ELF-1 (cell line): ENCODE results near the gene PROZ.
"Not testable (repeated sequence)": the region's sequence is repeated elsewhere in the genome, so short reads cannot be mapped to it uniquely, and the experiment has no call there.

Experiments used
- DNase-seq: peaks from one replicate; pipeline ENCODE4 v3.0.0-alpha.2; 2016; ENCODE audit warnings: low read depth, low spot score

Gene PROZ

GRCh38 chr13:113157206-113157928, 1.1 kb upstream of the PROZ start:
- no peak for DNase-seq

DNA sequence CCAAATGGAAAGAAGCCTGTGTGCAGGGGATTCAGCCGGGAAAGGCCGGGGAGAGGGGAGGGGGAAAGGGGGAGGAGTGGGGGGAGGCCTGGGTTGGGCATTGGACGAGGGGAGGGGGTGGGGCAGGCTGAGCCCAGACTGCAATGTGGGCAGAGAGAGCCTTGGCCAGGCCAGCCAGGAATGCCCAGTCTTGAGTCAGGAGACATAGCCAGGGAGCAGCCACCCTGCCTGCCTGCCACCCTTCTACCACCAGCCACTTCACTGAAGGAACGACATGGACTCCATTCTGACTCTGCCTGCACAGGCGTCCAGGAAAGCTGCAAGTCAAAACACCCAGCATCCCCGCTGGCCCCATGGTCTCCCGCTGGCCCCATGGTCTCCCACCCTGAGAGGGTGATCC, 498 bp downstream of the PROZ start:
- no peak for DNase-seq

- DNase-seq = no peak
Measured at GRCh38 chr13:113159701-113160100, 1.3 kb downstream of the PROZ start.

- DNase-seq = no peak
Measured at GRCh38 chr13:113160983-113161382, 2.5 kb downstream of the PROZ start.

- no peak for DNase-seq
Measured at GRCh38 chr13:113161433-113161832, 3.0 kb downstream of the PROZ start.

GRCh38 chr13:113161975-113162374, 3.5 kb downstream of the PROZ start:
- not testable (repeated sequence) for DNase-seq

GRCh38 chr13:113162783-113163685, 4.6 kb downstream of the PROZ start:
- no peak for DNase-seq

DNA sequence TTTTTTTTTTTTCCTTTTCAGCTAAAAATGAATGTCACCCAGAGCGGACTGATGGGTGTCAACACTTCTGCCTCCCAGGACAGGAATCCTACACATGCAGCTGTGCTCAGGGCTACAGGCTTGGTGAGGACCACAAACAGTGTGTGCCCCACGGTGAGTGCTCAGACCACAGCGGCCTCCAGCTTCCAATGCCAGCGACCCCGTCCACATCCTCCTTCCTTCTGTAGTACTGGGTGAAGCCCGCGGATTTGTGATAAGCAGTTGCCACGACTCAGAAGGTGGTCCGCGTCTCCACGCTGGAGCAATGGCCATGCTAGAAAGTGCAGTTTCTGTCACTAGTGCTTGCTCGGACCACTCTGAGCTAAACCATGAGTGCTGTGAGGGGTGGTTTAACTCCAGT, 6.0 kb downstream of the PROZ start:
- DNase-seq = no peak

DNA sequence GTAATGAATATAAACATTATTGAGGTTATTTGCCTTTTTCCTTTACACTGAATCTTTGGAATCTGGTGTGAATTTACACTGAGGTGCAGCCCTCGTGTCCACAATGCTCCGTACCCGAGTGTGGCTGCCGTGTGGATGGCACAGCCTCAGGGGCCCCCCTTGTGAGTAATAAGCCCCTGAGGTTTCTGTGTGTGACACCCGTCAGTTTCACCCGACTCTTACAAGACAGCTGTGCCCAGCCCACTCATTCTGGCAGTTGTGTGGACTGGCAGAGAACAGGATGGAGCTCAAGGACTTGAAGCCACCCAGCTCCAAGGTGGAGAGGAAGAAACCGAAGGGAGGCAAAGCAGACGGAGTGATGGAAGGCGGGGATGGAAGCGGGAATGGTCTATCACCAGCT, 7.8 kb downstream of the PROZ start:
- DNase-seq = no peak

DNA sequence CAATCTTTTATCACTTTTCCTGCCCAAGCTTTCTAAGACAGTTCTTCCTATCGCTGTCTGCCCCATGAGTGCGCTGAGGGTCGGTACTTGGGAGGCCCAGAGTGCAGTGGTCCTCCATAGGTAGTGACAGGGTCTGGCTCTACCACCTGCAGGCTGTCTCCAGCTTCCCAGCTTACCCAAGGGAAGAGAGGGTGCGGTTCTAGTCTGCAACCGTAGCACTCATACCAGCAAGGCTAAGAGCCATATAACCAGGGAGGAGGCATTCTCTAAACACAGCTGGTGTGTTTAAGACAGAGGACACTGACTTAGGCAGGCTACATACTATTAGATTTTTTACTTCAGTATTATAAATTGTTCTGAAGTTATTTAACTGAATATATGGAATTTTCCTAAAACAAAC, 8.2 kb downstream of the PROZ start:
- DNase-seq = no peak

DNA sequence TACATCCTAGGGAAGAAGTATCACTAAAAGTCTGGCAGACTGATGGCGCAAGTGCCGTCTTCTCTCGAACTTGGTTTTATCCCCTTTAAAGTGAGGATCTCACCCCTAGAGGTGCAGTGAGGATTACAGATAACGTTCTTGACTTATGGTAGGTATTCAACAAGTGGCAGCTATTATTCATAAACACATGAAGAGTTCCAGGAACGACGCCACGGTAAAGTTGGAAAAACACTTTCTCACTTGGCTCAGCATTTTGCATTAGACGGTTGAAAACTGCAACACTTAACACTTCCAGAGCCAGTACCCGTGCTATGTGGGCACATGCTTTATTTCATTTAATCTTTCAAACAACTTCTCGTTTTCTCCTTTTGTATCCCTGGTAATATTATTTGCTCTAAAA, 8.7 kb downstream of the PROZ start:
- DNase-seq = no peak

- no peak for DNase-seq
Measured at GRCh38 chr13:113167575-113167974, 9.1 kb downstream of the PROZ start.

DNA sequence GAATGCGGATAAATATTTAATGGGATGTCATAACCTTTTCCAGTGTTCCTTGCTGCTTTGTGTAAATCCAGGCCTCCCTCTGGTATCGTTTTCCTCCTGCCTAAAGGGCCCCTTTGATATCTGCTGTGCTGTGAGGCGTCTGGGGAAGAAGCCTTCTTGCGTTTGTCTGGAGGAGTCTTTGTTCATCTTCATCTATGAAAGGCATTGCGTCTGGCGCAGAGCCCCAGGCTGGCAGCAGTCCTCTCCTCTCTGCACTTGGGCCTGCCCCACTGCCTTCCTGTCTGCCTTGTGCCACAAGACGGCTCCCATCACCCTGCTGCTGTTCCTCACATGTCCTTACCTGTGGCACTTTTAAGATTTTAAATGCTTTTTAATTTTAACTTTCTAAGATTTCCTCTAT, 9.8 kb downstream of the PROZ start:
- DNase-seq = no peak

- no peak for DNase-seq
Measured at GRCh38 chr13:113169277-113170272, 11.1 kb downstream of the PROZ start.

DNA sequence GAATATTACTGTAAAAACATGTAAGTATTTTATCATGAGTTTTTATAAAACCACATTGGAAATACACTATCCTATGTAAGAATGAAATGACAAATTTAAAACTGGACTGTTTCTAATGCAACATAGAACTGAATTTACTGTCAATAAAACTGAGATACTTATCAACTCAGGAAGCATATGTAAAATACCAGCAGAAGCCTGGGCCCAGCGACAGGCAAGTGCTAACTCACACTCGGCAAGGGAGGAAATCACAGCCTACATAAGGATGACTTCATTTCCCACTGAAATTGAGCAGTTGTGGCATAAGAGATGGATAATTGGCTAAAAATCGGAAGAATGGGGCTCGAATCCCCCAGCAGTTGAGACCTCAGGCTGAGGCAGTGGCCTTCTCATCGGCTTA, 12.1 kb downstream of the PROZ start:
- no peak for DNase-seq

GRCh38 chr13:113171250-113172125, 13.0 kb downstream of the PROZ start:
- DNase-seq = no peak

DNA sequence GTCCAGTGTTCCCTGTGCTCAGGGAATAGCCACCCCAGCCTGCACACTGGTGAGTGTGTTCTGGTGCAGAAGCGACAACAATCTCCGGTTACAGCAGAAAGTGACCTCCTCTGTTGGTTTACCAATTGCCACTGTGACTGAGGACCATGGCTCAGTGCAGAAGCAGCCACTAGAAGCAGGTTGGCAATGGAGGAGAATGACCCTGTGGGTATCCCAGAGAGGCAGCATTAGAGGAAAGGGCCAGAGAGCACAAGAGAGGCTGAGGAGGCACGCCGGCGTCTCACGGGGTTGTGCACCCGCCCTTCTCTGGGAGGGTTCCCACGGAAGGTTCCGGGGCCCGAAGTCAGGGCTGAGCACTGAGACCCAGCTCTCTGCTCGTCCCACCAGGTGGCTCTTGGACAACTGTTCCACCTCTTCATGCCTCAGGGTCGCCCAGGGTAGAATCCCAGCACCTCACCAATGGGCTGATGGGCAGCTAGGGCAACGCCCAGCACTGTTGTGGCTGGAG, 14.0 kb downstream of the PROZ start:
- DNase-seq = no peak

DNA sequence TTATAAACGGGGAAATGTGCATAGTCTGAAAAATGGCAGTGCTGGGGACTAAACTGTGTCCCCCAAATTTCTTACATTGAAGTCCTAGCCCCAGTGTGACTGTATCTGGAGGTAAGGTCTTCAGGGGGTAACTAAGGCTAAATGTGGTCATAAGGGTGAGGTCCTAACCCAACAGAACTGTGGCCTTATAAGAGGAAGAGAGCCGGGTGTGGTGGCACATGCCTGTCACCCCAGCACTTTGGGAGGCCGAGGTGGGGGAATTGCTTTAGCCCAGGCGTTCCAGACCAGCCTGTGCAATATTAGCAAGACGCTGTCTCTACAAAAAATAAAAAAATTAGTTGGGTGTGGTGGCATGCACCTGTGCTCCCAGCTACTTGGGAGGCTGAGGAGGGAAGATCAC, 17.8 kb downstream of the PROZ start:
- no peak for DNase-seq

DNA sequence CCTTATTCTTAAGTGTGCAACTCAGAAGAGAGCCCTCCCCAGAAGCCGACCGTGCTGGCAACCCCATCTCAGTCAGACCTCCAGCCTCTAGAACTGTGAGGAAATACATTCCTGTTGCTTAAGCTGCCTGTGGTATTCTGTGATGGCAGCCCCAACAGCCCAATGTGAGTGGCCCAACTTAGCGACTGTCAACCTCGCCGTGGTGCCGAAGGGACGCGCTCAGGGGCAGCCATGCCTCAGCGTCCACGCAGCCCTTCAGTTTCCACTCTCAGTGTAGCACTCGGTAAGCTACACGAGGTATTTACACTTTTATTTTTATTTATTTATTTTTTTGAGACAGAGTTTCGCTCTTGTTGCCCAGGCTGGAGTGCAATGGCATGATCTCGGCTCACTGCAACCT, 18.4 kb downstream of the PROZ start:
- DNase-seq = no peak

DNA sequence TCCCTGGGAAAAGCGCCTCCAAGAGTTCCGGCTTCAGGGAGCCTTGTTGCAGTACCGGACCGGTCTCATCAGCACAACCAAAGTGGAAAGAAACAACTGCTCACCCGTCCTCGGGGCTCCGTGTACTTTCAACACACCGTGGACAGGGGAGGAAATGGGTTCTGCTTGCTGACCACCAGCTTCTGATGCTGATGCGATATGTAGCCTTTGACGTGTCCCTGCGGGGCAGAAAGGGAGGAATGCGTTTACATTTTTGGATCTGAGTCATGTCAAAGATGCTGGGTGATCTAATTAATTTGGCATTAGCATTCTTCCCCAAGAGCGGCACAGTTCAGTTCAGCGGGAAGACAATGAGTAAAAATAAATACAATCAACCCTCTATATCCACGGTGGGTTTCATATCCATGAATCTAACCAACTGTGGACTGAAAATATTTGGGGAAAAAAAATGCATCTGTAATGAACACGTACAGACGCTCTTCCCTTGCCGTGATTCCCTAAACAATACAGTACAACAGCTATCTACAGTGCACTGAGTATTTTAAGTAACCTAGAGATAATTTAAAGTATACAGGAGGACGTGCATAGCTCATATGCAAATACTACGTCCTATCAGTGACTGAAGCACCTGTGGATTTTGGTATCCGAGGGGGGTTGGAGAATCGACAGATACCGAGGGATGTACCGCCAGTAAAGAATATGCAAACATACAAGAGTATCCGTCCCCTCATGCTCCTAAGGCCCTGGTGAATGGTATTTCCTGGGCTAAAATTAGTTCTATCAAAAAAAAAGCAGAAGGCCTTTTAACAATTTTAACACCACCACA, 19.8 kb downstream of the PROZ start:
- DNase-seq = no peak
